Lower leg skin (tissue), 3 donors: Measurements from ENCODE around the gene LSM2.

Experiments used
- POLR2A ChIP-seq, 2 donors: fragments of 450-650 bp; IDR thresholded peaks; one replicate each; pipeline ENCODE4 v1.6.1; 2016 to 2017; ENCODE audit warnings: antibody characterized with exemption in 2 of 2, mild to moderate bottlenecking in 1 of 2, moderate library complexity in 1 of 2
- TF ChIP-seq, protein P1 (sequence below), 3 donors: fragments of 450-650 bp; IDR thresholded peaks; one replicate each; pipeline ENCODE4 v1.5.1; 2016; ENCODE audit warnings: antibody characterized with exemption in 3 of 3, mild to moderate bottlenecking in 3 of 3, moderate library complexity in 2 of 3

- TF ChIP-seq, protein P1, sequence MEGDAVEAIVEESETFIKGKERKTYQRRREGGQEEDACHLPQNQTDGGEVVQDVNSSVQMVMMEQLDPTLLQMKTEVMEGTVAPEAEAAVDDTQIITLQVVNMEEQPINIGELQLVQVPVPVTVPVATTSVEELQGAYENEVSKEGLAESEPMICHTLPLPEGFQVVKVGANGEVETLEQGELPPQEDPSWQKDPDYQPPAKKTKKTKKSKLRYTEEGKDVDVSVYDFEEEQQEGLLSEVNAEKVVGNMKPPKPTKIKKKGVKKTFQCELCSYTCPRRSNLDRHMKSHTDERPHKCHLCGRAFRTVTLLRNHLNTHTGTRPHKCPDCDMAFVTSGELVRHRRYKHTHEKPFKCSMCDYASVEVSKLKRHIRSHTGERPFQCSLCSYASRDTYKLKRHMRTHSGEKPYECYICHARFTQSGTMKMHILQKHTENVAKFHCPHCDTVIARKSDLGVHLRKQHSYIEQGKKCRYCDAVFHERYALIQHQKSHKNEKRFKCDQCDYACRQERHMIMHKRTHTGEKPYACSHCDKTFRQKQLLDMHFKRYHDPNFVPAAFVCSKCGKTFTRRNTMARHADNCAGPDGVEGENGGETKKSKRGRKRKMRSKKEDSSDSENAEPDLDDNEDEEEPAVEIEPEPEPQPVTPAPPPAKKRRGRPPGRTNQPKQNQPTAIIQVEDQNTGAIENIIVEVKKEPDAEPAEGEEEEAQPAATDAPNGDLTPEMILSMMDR (IDR thresholded peaks at IDR 0.05): no peak
- TF ChIP-seq POLR2A (IDR thresholded peaks at IDR 0.05): no peak
Measured at GRCh38 chr6:31825553-31825952, 18.8 kb upstream of the LSM2 start.
